NCI-H460 (cell line): ENCODE measurements around the gene RGL1. TPM values are rescaled to one million over a fixed set of nuclear protein-coding genes. Genes with fewer than 3 reads are reported as not detected.
A peak's percentile ranks its signal among the peaks of the same experiment; 100 is the strongest.

ENCODE experiments used
- DNase-seq: peaks from one replicate; pipeline ENCODE4 v3.0.0-alpha.2; 2016; ENCODE audit warnings: low read depth; ENCODE audit errors: extremely low read depth
- total RNA-seq: library from RNA; depleted of rRNA; stranded (reverse); fragments of >200 nt; shearing (Covaris generic); gene quantifications from 2 replicates; pipeline ENCODE4 v1.2.3, GENCODE V29; 2014

Gene RGL1
- total RNA-seq, 1 experiment from 2014 or later = 1.5 TPM

GRCh38 chr1:183911285-183911684 lies 106.4 kb downstream of the RGL1 start:
- DNase-seq = no peak

GRCh38 chr1:183912265-183912886 lies 107.5 kb downstream of the RGL1 start:
- no peak for DNase-seq

GRCh38 chr1:183913567-183913993 lies 108.7 kb downstream of the RGL1 start:
- no peak for DNase-seq

GRCh38 chr1:183914276-183914675 lies 109.4 kb downstream of the RGL1 start:
- no peak for DNase-seq

- no peak for DNase-seq
Measured at GRCh38 chr1:183914891-183915290, 110.0 kb downstream of the RGL1 start.

- DNase-seq = peak; percentile 95
Measured at GRCh38 chr1:183915625-183916510, 110.9 kb downstream of the RGL1 start.

GRCh38 chr1:183916574-183916973 lies 111.7 kb downstream of the RGL1 start:
- no peak for DNase-seq

GRCh38 chr1:183918589-183918988 lies 113.7 kb downstream of the RGL1 start:
- DNase-seq = no peak

- no peak for DNase-seq
Measured at GRCh38 chr1:183920651-183921050, 115.7 kb downstream of the RGL1 start.

- DNase-seq = no peak
Measured at GRCh38 chr1:183922197-183922596, 117.3 kb downstream of the RGL1 start.

- no peak for DNase-seq
Measured at GRCh38 chr1:183925947-183926346, 121.0 kb downstream of the RGL1 start.

- DNase-seq = no peak
Measured at GRCh38 chr1:183926983-183927382, 122.1 kb downstream of the RGL1 start.

- DNase-seq = no peak
Measured at GRCh38 chr1:183931646-183932271, 126.8 kb downstream of the RGL1 start.

- no peak for DNase-seq
Measured at GRCh38 chr1:183932412-183932811, 127.5 kb downstream of the RGL1 start.

- no peak for DNase-seq
Measured at GRCh38 chr1:183933528-183934179, 128.7 kb downstream of the RGL1 start.

GRCh38 chr1:183934314-183934713 lies 129.4 kb downstream of the RGL1 start:
- DNase-seq = no peak

GRCh38 chr1:183936009-183936408 lies 131.1 kb downstream of the RGL1 start:
- DNase-seq = no peak

GRCh38 chr1:183936791-183937190 lies 131.9 kb downstream of the RGL1 start:
- DNase-seq = no peak

GRCh38 chr1:183937611-183938010 lies 132.7 kb downstream of the RGL1 start:
- no peak for DNase-seq

- DNase-seq = no peak
Measured at GRCh38 chr1:183941001-183941400, 136.1 kb downstream of the RGL1 start.
